HepG2 (cell line): ENCODE results near the gene STYX. TPM values are rescaled to one million over a fixed set of nuclear protein-coding genes. Genes with fewer than 3 reads are reported as not detected.

ENCODE experiments used
- EP300 ChIP-seq, 3 experiments: sonication (generic) in 1 of 3; formaldehyde crosslinking in 1 of 3; IDR thresholded peaks; 2 replicates each; pipeline versions ENCODE4 v1.5.1 to v1.6.1; 2011 to 2020; ENCODE audit warnings: low read depth in 2 of 3, low read length in 2 of 3, borderline replicate concordance in 1 of 3, improper control_type of control experiment in 1 of 3, mild to moderate bottlenecking in 1 of 3, missing genetic modification reagents in 1 of 3, moderate library complexity in 1 of 3
- FOXO1 ChIP-seq: sonication (generic); formaldehyde crosslinking; IDR thresholded peaks from 2 replicates; pipeline ENCODE4 v1.4.0; 2020; ENCODE audit warnings: missing genetic modification reagents
- HNRNPK ChIP-seq: fragments of 200-400 bp; formaldehyde crosslinking; IDR thresholded peaks from 2 replicates; pipeline ENCODE4 v1.6.1; 2018; ENCODE audit warnings: low read length, low read depth, moderate library complexity, mild to moderate bottlenecking; ENCODE audit not compliant: poor library complexity, severe bottlenecking
- KLF15 ChIP-seq: sonication (generic); formaldehyde crosslinking; IDR thresholded peaks from 2 replicates; pipeline ENCODE4 v1.8.1; 2023; ENCODE audit warnings: borderline replicate concordance, mild to moderate bottlenecking, inconsistent platforms, missing genetic modification reagents, mixed read lengths
- RBM22 ChIP-seq: fragments of 200-400 bp; formaldehyde crosslinking; optimal IDR thresholded peaks from 2 replicates; pipeline ENCODE3; 2017; ENCODE audit warnings: mild to moderate bottlenecking, low read length, moderate library complexity
- REPIN1 ChIP-seq: sonication (generic); formaldehyde crosslinking; IDR thresholded peaks from 2 replicates; pipeline ENCODE4 v1.8.0; 2022; ENCODE audit warnings: missing genetic modification reagents, low read depth, mild to moderate bottlenecking, borderline replicate concordance
- SNAPC2 ChIP-seq: sonication (generic); formaldehyde crosslinking; IDR thresholded peaks from 2 replicates; pipeline ENCODE4 v1.8.1; 2022; ENCODE audit warnings: mild to moderate bottlenecking, missing genetic modification reagents
- SOX5 ChIP-seq: IDR thresholded peaks from 2 replicates; pipeline ENCODE4 v1.6.1; 2016; ENCODE audit warnings: borderline replicate concordance
- SOX6 ChIP-seq, 2 experiments: fragments of 450-650 bp in 1 of 2; sonication (generic) in 1 of 2; formaldehyde crosslinking in 1 of 2; IDR thresholded peaks; 2 replicates each; pipeline versions ENCODE4 v1.4.0 to v1.6.1; 2017 to 2020; ENCODE audit warnings: antibody characterized with exemption in 1 of 2, mild to moderate bottlenecking in 1 of 2, missing genetic modification reagents in 1 of 2
- ZBTB21 ChIP-seq: sonication (generic); formaldehyde crosslinking; IDR thresholded peaks from 2 replicates; pipeline ENCODE4 v1.4.0; 2020; ENCODE audit warnings: missing genetic modification reagents
- ZNF552 ChIP-seq: sonication (generic); formaldehyde crosslinking; IDR thresholded peaks from 2 replicates; pipeline ENCODE4 v1.9.0; 2022; ENCODE audit warnings: missing genetic modification reagents, mild to moderate bottlenecking, borderline replicate concordance
- ZNF672 ChIP-seq: sonication (generic); formaldehyde crosslinking; IDR thresholded peaks from 2 replicates; pipeline ENCODE4 v1.8.1; 2022; ENCODE audit warnings: missing genetic modification reagents
- polyA plus RNA-seq, 8 experiments: library from polyadenylated mRNA; depleted of rRNA in 3 of 8; stranded (reverse) in 7 of 8; unstranded in 1 of 8; fragments of >200 nt; fragmentation: Illumina TruSeq in 4 of 8; extraction: Trizol in 4 of 8; gene quantifications; 2 replicates each; pipeline versions ENCODE4 v1.2.1 to v1.2.3, GENCODE V29; 2011 to 2016; ENCODE audit warnings: low read depth in 4 of 8, missing spikeins in 1 of 8, mixed read lengths in 1 of 8; ENCODE audit not compliant: insufficient read depth in 1 of 8
- total RNA-seq, 5 experiments: library from RNA; depleted of rRNA; stranded (reverse); fragments of >200 nt; fragmentation: Illumina TruSeq; extraction: Trizol; gene quantifications; 2 replicates each; pipeline ENCODE4 v1.2.3, GENCODE V29; 2016; ENCODE audit warnings: low read depth in 1 of 5
- TF ChIP-seq, protein P1 (sequence below), 2 experiments: fragments of 450-650 bp in 1 of 2; sonication (generic) in 1 of 2; formaldehyde crosslinking in 1 of 2; IDR thresholded peaks; 2 replicates each; pipeline versions ENCODE4 v1.6.1 to v1.8.0; 2016 to 2022; ENCODE audit warnings: antibody characterized with exemption in 1 of 2, mild to moderate bottlenecking in 1 of 2, missing genetic modification reagents in 1 of 2
- TF ChIP-seq, protein P2 (sequence below): IDR thresholded peaks from 2 replicates; pipeline ENCODE4 v1.6.1; 2016; ENCODE audit warnings: low read depth

The STYX gene
- total and polyA plus RNA-seq, 2 of the 13 experiments (the other 11 are each of a cell fraction or from before 2014, with no cell fraction given) = 6.6 to 10.9 TPM

DNA sequence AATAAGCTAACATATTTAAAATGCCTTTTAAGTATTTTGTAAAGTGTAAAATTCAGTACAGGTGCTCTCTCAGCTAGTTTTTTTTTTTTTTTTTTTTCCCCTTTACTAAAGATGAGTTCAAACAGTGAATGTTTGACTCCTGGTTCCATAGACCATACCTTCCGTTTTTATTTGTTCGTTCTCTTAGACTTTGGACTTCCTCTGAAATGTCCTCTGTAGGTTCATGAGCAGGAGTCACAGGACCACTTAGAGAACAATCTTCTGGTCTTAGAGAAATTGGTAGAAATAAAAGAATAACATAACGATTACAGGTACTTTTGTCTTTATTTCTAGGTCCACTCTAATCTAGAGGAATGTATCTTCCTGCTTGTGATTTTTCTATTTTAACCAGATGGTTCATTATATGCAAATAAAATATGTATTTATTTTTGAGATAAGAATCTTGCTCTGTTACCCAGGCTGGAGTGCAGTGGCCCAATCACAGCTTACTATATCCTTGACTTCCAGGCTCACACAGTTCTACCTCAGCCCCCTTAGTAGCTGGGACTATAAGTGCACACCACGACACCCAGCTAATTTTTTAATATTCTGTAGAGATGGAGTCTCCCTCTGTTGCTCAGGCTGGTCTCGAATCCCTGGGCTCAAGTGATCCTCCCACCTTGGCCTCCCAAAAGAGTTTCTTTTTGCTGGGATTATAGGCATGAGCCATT lies 25.8 kb downstream of the STYX start (continued):
- TF ChIP-seq, protein P1, sequence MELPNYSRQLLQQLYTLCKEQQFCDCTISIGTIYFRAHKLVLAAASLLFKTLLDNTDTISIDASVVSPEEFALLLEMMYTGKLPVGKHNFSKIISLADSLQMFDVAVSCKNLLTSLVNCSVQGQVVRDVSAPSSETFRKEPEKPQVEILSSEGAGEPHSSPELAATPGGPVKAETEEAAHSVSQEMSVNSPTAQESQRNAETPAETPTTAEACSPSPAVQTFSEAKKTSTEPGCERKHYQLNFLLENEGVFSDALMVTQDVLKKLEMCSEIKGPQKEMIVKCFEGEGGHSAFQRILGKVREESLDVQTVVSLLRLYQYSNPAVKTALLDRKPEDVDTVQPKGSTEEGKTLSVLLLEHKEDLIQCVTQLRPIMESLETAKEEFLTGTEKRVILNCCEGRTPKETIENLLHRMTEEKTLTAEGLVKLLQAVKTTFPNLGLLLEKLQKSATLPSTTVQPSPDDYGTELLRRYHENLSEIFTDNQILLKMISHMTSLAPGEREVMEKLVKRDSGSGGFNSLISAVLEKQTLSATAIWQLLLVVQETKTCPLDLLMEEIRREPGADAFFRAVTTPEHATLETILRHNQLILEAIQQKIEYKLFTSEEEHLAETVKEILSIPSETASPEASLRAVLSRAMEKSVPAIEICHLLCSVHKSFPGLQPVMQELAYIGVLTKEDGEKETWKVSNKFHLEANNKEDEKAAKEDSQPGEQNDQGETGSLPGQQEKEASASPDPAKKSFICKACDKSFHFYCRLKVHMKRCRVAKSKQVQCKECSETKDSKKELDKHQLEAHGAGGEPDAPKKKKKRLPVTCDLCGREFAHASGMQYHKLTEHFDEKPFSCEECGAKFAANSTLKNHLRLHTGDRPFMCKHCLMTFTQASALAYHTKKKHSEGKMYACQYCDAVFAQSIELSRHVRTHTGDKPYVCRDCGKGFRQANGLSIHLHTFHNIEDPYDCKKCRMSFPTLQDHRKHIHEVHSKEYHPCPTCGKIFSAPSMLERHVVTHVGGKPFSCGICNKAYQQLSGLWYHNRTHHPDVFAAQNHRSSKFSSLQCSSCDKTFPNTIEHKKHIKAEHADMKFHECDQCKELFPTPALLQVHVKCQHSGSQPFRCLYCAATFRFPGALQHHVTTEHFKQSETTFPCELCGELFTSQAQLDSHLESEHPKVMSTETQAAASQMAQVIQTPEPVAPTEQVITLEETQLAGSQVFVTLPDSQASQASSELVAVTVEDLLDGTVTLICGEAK (IDR thresholded peaks at IDR 0.05) = peak; percentile 36; the same call in 1 of the 2 replicates
- TF ChIP-seq, protein P1 (CRISPR knock-in tag; IDR thresholded peaks at IDR 0.05) = no peak
- TF ChIP-seq ZNF552 (CRISPR knock-in tag) = no peak
- TF ChIP-seq EP300 (IDR thresholded peaks at IDR 0.05; ENCODE audit: low read depth in 2 of 2, low read length in 2 of 2) = peak in 1 of 2 experiments; percentile 76; a peak in 2 of 4 replicates
- no peak for TF ChIP-seq EP300 (CRISPR knock-in tag; IDR thresholded peaks at IDR 0.05; ENCODE audit: borderline replicate concordance)
- no peak for TF ChIP-seq HNRNPK
- TF ChIP-seq KLF15 (CRISPR knock-in tag) = no peak
- no peak for TF ChIP-seq RBM22
- peak; percentile 49 for TF ChIP-seq SOX5 (CRISPR knock-in tag)
- no peak for TF ChIP-seq SNAPC2 (CRISPR knock-in tag)
- TF ChIP-seq ZNF672 (CRISPR knock-in tag) = no peak
- no peak for TF ChIP-seq ZBTB21 (CRISPR knock-in tag)
- no peak for TF ChIP-seq REPIN1 (CRISPR knock-in tag)
- TF ChIP-seq, protein P2, sequence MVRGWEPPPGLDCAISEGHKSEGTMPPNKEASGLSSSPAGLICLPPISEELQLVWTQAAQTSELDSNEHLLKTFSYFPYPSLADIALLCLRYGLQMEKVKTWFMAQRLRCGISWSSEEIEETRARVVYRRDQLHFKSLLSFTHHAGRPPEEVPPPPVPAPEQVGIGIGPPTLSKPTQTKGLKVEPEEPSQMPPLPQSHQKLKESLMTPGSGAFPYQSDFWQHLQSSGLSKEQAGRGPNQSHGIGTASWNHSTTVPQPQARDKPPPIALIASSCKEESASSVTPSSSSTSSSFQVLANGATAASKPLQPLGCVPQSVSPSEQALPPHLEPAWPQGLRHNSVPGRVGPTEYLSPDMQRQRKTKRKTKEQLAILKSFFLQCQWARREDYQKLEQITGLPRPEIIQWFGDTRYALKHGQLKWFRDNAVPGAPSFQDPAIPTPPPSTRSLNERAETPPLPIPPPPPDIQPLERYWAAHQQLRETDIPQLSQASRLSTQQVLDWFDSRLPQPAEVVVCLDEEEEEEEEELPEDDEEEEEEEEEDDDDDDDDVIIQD (CRISPR knock-in tag) = peak; percentile 91; the same call in 1 of the 2 replicates
- no peak for TF ChIP-seq SOX6 (IDR thresholded peaks at IDR 0.05)
- peak; percentile 62; the same call in 1 of the 2 replicates for TF ChIP-seq SOX6 (CRISPR knock-in tag; IDR thresholded peaks at IDR 0.05)
- TF ChIP-seq FOXO1 (CRISPR knock-in tag) = no peak
